Effector memory CD4-positive, alpha-beta T cell (primary cell): ENCODE measurements around the gene SH3RF1.

Experiments used
- DNase-seq, 3 donors: peaks; one replicate each; pipeline ENCODE4 v3.0.0-alpha.2; 2020
- H3K27ac ChIP-seq: 2 replicates; pipeline ENCODE4 v1.7.0; 2013; ENCODE audit warnings: mild to moderate bottlenecking, low read length, moderate library complexity; ENCODE audit not compliant: insufficient read depth, poor library complexity, severe bottlenecking
- H3K27me3 ChIP-seq: replicated peaks from 2 replicates; pipeline ENCODE4 v1.7.0; 2013; ENCODE audit warnings: mild to moderate bottlenecking, low read length; ENCODE audit not compliant: insufficient read depth, control insufficient read depth, poor library complexity, severe bottlenecking
- H3K36me3 ChIP-seq: 2 replicates; pipeline ENCODE4 v1.7.0; 2013; ENCODE audit warnings: mild to moderate bottlenecking, low read length, moderate library complexity; ENCODE audit not compliant: control insufficient read depth, insufficient read depth
- H3K4me1 ChIP-seq: 2 replicates; pipeline ENCODE4 v1.7.0; 2013; ENCODE audit warnings: low read length, mild to moderate bottlenecking; ENCODE audit not compliant: control insufficient read depth, insufficient read depth, poor library complexity, severe bottlenecking
- H3K4me3 ChIP-seq: 2 replicates; pipeline ENCODE4 v1.7.0; 2013; ENCODE audit warnings: low read length, low read depth, mild to moderate bottlenecking; ENCODE audit not compliant: insufficient read depth, poor library complexity, severe bottlenecking
- H3K9me3 ChIP-seq: 2 replicates; pipeline ENCODE4 v1.7.0; 2013; ENCODE audit warnings: mild to moderate bottlenecking, low read length, moderate library complexity; ENCODE audit not compliant: control insufficient read depth

Gene SH3RF1

GRCh38 chr4:169066934-169067333, 203.8 kb downstream of the SH3RF1 start:
- Histone ChIP-seq H3K4me3 (no peak overlapping the region), H3K27me3 (no peaks in the 10 kb centered on the region), H3K9me3 (no peaks in the 10 kb centered on the region), H3K27ac (no peak overlapping the region), H3K4me1 (no peaks in the 10 kb centered on the region), H3K36me3 (no peaks in the 10 kb centered on the region)
- no peak for DNase-seq

GRCh38 chr4:169064296-169064695, 206.5 kb downstream of the SH3RF1 start:
- Histone ChIP-seq H3K4me3 (no peak overlapping the region), H3K36me3 (no peaks in the 10 kb centered on the region), H3K9me3 (no peaks in the 10 kb centered on the region), H3K27ac (no peak overlapping the region), H3K4me1 (no peaks in the 10 kb centered on the region), H3K27me3 (no peaks in the 10 kb centered on the region)
- DNase-seq, result no peak

- H3K27ac ChIP-seq, result no peak overlapping the region
- DNase-seq, result no peak
- H3K27me3 ChIP-seq, result no peaks in the 10 kb centered on the region
- H3K36me3 ChIP-seq, result no peaks in the 10 kb centered on the region
- H3K4me3 ChIP-seq, result no peak overlapping the region
- no peaks in the 10 kb centered on the region for H3K4me1 ChIP-seq
- H3K9me3 ChIP-seq, result no peaks in the 10 kb centered on the region
Measured at GRCh38 chr4:169063441-169063840, 207.3 kb downstream of the SH3RF1 start.

- H3K4me1 ChIP-seq, result no peaks in the 10 kb centered on the region
- H3K4me3 ChIP-seq, result no peak overlapping the region
- no peaks in the 10 kb centered on the region for H3K36me3 ChIP-seq
- no peaks in the 10 kb centered on the region for H3K9me3 ChIP-seq
- H3K27me3 ChIP-seq, result no peaks in the 10 kb centered on the region
- H3K27ac ChIP-seq, result no peak overlapping the region
- no peak for DNase-seq
Measured at GRCh38 chr4:169062897-169063244, 207.9 kb downstream of the SH3RF1 start.

GRCh38 chr4:169061386-169061785, 209.4 kb downstream of the SH3RF1 start:
- H3K36me3 ChIP-seq, result no peaks in the 10 kb centered on the region

GRCh38 chr4:169060391-169061091, 210.2 kb downstream of the SH3RF1 start:
- DNase-seq, result no peak
- Histone ChIP-seq H3K36me3 (no peaks in the 10 kb centered on the region), H3K9me3 (no peaks in the 10 kb centered on the region), H3K27ac (no peak overlapping the region), H3K27me3 (no peaks in the 10 kb centered on the region), H3K4me3 (no peak overlapping the region), H3K4me1 (no peaks in the 10 kb centered on the region)

More at GRCh38 chr4:169061386-169061785, 209.4 kb downstream of the SH3RF1 start:
- Histone ChIP-seq H3K9me3 (no peaks in the 10 kb centered on the region), H3K27me3 (no peaks in the 10 kb centered on the region), H3K4me3 (no peak overlapping the region), H3K27ac (no peak overlapping the region), H3K4me1 (no peaks in the 10 kb centered on the region)
- no peak for DNase-seq

- no peak overlapping the region for H3K4me3 ChIP-seq
- H3K27ac ChIP-seq, result no peak overlapping the region
- H3K9me3 ChIP-seq, result no peaks in the 10 kb centered on the region
- no peaks in the 10 kb centered on the region for H3K27me3 ChIP-seq
- H3K36me3 ChIP-seq, result no peaks in the 10 kb centered on the region
- H3K4me1 ChIP-seq, result no peaks in the 10 kb centered on the region
- no peak for DNase-seq
Measured at GRCh38 chr4:169059306-169060211, 211.2 kb downstream of the SH3RF1 start.

GRCh38 chr4:169058312-169058711, 212.4 kb downstream of the SH3RF1 start:
- DNase-seq, result no peak
- no peak overlapping the region for H3K4me3 ChIP-seq
- no peak overlapping the region for H3K27ac ChIP-seq
- H3K27me3 ChIP-seq, result no peaks in the 10 kb centered on the region
- no peaks in the 10 kb centered on the region for H3K36me3 ChIP-seq
- H3K9me3 ChIP-seq, result no peaks in the 10 kb centered on the region
- H3K4me1 ChIP-seq, result no peaks in the 10 kb centered on the region

- Histone ChIP-seq H3K27me3 (no peaks in the 10 kb centered on the region), H3K4me1 (no peaks in the 10 kb centered on the region), H3K4me3 (no peak overlapping the region), H3K9me3 (no peaks in the 10 kb centered on the region), H3K27ac (no peak overlapping the region), H3K36me3 (no peaks in the 10 kb centered on the region)
- no peak for DNase-seq
Measured at GRCh38 chr4:169054879-169055278, 215.9 kb downstream of the SH3RF1 start.

GRCh38 chr4:169052594-169052945, 218.2 kb downstream of the SH3RF1 start:
- Histone ChIP-seq H3K27me3 (no peaks in the 10 kb centered on the region), H3K36me3 (no peaks in the 10 kb centered on the region), H3K27ac (no peak overlapping the region), H3K9me3 (no peaks in the 10 kb centered on the region), H3K4me3 (no peak overlapping the region), H3K4me1 (no peaks in the 10 kb centered on the region)
- DNase-seq, result no peak
